Measurements from ENCODE around the gene ACAP3. TPM values are rescaled to one million over a fixed set of nuclear protein-coding genes. Genes with fewer than 3 reads are reported as not detected.

Gene ACAP3
- total RNA-seq, 4 donors from 2014 or later: 98.8 to 189 (median 115) TPM

DNA sequence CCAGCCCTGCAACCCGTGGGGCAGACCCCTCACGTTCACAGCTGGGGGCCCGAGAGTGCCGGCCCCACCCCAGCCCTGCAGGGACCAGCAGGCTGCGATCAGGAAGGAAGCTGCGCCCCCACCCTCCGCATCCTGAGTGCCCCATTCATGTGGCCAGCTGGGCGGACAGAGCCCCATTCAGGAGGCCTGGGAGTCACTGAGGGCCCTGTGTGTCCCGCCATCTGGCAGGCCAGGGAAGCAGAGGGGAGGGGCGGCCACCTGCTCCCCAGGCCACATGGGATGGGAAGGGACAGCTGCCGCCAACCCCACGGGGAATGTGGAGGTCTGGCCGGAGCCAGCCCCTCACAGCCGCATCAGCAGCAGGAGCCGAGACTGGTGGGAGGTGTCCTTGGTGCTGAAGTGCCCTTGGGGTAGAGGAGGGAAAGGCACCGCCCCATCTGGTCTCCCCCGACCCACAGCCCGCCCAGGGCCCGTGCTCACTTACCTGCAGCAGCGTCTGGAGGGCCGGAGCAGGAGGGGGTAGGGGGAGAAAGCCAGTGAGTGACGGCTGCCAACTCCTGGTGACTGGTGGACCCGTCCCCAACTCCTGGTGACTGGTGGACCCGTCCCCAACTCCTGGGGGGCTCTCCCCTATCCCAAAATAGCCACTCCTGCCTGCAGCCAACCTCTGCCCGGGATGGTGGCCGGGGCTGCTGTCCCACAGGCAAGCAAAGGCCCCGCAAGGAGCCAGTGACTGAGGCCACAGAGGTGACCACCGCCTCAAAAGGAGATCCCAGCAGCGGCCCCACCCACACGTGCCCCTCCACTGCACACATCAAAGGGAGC is 8.7 kb downstream of the ACAP3 start:
- DNase-seq (ENCODE audit: low spot score in 2 of 2): no peak

DNA sequence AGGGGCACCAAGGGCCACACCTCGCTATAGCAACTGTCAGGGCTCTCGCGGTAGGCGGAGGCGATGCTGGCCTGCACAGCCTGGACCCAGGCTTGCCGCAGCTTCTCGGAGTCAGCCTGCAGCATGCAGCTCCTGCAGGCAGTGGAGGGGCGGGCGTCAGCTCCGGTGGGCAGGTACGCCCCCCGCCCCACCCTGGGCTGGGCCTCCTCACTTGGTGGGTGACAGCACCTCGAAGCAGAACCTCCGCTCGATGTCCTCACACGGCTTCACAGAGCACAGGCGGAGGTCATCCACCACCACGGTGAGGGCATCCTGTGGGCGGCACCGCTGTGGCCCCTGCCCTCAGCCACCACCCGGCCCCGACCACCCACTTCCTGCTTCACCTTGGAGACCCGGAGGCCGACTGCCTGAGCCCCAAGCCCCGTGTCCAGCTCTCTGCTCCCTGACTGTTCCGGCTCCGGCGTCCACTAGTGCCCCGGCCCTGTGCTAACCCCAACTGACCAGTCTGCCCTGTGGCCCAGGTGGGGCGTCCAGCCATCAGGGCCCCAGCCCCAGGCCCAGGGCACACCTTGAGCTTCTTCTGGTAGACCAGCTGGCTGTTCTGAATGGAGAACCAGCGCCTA is 9.8 kb downstream of the ACAP3 start:
- WGBS, 2 donors: 85 to 91% methylated on average over 20 to 30 of the region's 31 CpGs
- TF ChIP-seq POLR2A (IDR thresholded peaks at IDR 0.05): no peak
- TF ChIP-seq, protein P1, sequence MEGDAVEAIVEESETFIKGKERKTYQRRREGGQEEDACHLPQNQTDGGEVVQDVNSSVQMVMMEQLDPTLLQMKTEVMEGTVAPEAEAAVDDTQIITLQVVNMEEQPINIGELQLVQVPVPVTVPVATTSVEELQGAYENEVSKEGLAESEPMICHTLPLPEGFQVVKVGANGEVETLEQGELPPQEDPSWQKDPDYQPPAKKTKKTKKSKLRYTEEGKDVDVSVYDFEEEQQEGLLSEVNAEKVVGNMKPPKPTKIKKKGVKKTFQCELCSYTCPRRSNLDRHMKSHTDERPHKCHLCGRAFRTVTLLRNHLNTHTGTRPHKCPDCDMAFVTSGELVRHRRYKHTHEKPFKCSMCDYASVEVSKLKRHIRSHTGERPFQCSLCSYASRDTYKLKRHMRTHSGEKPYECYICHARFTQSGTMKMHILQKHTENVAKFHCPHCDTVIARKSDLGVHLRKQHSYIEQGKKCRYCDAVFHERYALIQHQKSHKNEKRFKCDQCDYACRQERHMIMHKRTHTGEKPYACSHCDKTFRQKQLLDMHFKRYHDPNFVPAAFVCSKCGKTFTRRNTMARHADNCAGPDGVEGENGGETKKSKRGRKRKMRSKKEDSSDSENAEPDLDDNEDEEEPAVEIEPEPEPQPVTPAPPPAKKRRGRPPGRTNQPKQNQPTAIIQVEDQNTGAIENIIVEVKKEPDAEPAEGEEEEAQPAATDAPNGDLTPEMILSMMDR (IDR thresholded peaks at IDR 0.05): no peak
- intact Hi-C loops (cut with DNase I; ENCODE audit: low total_unique reads): no loop called here
- H3K4me3 ChIP-seq (ENCODE audit: low read depth, poor library complexity, severe bottlenecking): no peak overlapping the region
- DNase-seq (ENCODE audit: low spot score in 2 of 2): no peak

More for the DNA sequence above, 8.7 kb downstream of the ACAP3 start:
- 76 to 78% methylated on average over 19 to 22 of the region's 30 CpGs for WGBS, 2 donors
- intact Hi-C loops (cut with DNase I; ENCODE audit: low total_unique reads): no loop called here
- TF ChIP-seq POLR2A (IDR thresholded peaks at IDR 0.05): no peak
- TF ChIP-seq, protein P1 (IDR thresholded peaks at IDR 0.05): no peak
- no peak overlapping the region for H3K4me3 ChIP-seq (ENCODE audit: low read depth, poor library complexity, severe bottlenecking)

DNA sequence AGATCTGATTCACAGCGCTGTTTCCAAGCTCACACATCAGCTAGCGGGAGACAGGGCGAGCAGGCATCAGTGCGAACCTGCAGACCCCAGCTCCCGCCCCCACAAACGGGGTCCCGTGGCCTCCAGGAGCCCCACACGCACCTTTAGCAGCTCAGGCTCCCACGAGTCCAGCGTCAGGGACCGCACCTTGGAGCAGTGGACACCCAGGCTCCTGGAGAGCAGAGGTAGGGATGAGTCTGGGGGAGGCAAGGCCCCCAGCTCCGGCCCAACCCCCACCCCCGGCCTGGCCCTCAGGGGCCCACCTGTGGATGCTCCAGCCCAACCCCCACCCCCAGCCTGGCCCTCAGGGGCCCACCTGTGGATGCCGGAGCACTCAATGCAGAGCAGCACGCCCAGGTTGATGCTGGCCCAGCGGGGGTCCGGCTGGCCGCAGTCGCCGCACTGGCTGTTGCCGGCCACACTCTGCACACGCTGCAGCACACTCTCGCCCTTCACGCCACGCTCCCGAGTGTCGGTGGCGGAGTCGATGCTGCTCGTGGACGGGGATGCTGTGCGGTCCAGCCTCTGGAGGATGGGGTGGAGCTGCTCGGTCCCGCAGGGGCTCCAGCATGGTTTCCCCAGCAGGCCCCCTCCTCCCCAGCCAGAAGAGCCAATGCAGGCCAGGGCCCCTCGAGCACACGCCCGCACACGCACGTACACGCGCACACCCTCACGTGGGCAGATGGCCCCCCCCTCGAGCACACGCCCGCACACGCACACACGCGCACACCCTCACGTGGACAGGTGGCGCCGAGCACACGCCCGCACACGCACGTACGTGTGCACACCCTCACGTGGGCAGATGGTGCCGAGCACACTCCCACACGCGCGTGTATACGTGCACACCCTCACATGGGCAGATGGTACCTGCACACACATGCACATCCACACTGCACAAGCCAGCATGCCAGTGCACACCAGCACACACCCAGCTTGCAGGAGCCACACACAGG is 11.4 kb downstream of the ACAP3 start:
- intact Hi-C loops (cut with DNase I; ENCODE audit: low total_unique reads): no loop called here
- DNase-seq (ENCODE audit: low spot score in 2 of 2): no peak
- H3K4me3 ChIP-seq (ENCODE audit: low read depth, poor library complexity, severe bottlenecking): no peak overlapping the region
- TF ChIP-seq, protein P1 (IDR thresholded peaks at IDR 0.05): no peak
- TF ChIP-seq POLR2A (IDR thresholded peaks at IDR 0.05): no peak
- 86 to 87% methylated on average over 47 to 57 of the region's 62 CpGs for WGBS, 2 donors

DNA sequence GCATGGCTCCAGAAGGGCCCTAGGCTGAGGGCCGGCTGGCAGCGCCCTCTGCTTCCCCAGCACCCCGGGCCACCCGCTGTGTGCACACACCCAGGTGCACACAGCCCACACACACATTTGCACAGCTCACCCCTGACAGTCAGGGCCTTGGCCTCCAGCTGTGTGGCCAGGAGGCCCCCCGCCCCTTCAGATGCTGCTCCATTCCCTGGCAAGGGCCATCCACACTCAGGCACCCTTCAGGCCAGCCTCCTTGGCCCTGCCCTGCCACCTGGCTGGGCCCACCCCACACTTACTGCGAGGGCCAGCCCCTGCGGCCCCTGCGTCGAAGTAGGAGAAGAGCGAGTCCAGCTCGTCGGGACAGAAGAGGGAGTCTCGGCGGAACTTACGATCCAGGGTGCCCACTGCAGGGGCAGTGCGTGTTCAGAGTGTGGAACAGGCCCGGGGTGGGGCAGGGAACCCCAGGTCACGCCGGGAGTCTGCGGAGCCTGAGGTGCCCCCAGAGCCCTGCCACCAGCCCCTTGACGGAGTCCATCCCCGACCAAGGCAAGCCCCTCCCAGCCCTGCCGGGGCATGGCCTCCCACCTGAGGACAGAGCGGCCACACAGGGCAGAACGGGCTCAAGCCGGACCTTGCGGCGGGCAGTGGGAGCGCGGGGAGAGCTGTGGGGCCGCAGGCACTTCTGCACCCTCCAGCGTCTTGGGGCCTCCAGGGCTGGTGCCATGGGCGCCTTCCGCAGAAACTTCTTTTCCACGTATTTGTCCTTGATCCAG is 12.4 kb downstream of the ACAP3 start:
- TF ChIP-seq POLR2A (IDR thresholded peaks at IDR 0.05): no peak
- TF ChIP-seq, protein P1 (IDR thresholded peaks at IDR 0.05): no peak
- intact Hi-C loops (cut with DNase I; ENCODE audit: low total_unique reads): no loop called here
- H3K4me3 ChIP-seq (ENCODE audit: low read depth, poor library complexity, severe bottlenecking): no peak overlapping the region
- DNase-seq (ENCODE audit: low spot score in 2 of 2): no peak
- 94 to 96% methylated on average over 30 to 31 of the region's 35 CpGs for WGBS, 2 donors

All from lower leg skin (tissue), 4 donors.